Neural crest cell (in vitro differentiated cells): ENCODE data around the gene CHST11. TPM values are rescaled to one million over a fixed set of nuclear protein-coding genes. Genes with fewer than 3 reads are reported as not detected.
"Not testable (repeated sequence)": the region's sequence is repeated elsewhere in the genome, so short reads cannot be mapped to it uniquely, and the experiment has no call there.

ENCODE experiments used
- DNase-seq: peaks from one replicate; pipeline ENCODE4 v3.0.0; 2021; ENCODE audit warnings: low read depth, mixed read lengths, low spot score
- H3K27ac Mint-ChIP-seq: one replicate; pipeline ENCODE4 v1.8.0; 2021; ENCODE audit warnings: mild to moderate bottlenecking, mixed read lengths; ENCODE audit not compliant: unreplicated experiment
- H3K27me3 Mint-ChIP-seq: 2 replicates; pipeline ENCODE4 v1.8.0; 2021; ENCODE audit warnings: low read depth, mild to moderate bottlenecking, mixed read lengths
- H3K36me3 Mint-ChIP-seq: 2 replicates; pipeline ENCODE4 v1.8.0; 2021; ENCODE audit warnings: low read depth, mild to moderate bottlenecking, mixed read lengths
- H3K4me1 Mint-ChIP-seq: 2 replicates; pipeline ENCODE4 v1.8.0; 2021; ENCODE audit warnings: mixed read lengths
- H3K4me3 Mint-ChIP-seq: one replicate; pipeline ENCODE4 v1.8.0; 2021; ENCODE audit warnings: mild to moderate bottlenecking, mixed read lengths
- H3K9me3 Mint-ChIP-seq: 2 replicates; pipeline ENCODE4 v1.8.0; 2021; ENCODE audit warnings: mixed read lengths
- CTCF ChIP-seq: fragments of 200-600 bp; sonication (generic); conservative IDR thresholded peaks from 2 replicates; pipeline ENCODE4 v1.5.0; 2021; ENCODE audit warnings: antibody characterized with exemption, mild to moderate bottlenecking
- total RNA-seq: library from RNA; stranded (reverse); gene quantifications from 2 replicates; pipeline ENCODE4 v1.2.1, GENCODE V29; 2021

CHST11 gene
- total RNA-seq, 1 donor from 2014 or later, result 10.0 TPM

GRCh38 chr12:104605685-104606084 lies 148.9 kb downstream of the CHST11 start:
- DNase-seq, result no peak
- H3K4me3 Mint-ChIP-seq, result peak overlapping the region; percentile 48
- H3K27me3 Mint-ChIP-seq, result no peaks in the 10 kb centered on the region
- no peak for TF ChIP-seq CTCF
- no peaks in the 10 kb centered on the region for H3K36me3 Mint-ChIP-seq
- H3K9me3 Mint-ChIP-seq, result no peaks in the 10 kb centered on the region
- peaks cover 71% of the 10 kb centered on the region for H3K4me1 Mint-ChIP-seq
- H3K27ac Mint-ChIP-seq, result peak overlapping the region; percentile 85

DNA sequence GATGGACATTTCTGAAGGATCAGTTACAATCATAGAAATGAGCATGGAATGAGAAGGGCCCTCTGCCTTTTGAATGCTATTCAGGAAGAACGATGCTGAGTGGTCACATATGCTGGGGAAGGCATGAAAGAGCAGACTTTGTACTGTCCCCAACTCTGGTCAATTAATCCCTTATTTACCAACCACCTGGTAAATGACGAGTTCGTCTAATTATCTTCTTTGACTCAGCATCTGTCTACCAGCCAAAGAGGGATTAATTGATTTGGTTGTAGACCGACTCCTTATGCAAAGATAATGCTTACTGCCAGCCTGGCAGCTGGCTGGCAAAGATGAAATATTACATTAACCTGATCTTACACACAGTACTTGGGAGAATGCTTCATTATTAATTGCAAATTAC lies 152.2 kb downstream of the CHST11 start:
- Mint-ChIP-seq H3K36me3 (no peaks in the 10 kb centered on the region), H3K27me3 (no peaks in the 10 kb centered on the region), H3K27ac (no peak overlapping the region), H3K9me3 (no peaks in the 10 kb centered on the region), H3K4me1 (peaks cover 47% of the 10 kb centered on the region), H3K4me3 (no peak overlapping the region)
- DNase-seq, result no peak
- no peak for TF ChIP-seq CTCF

- DNase-seq, result no peak
- Mint-ChIP-seq H3K9me3 (no peaks in the 10 kb centered on the region), H3K4me3 (no peak overlapping the region), H3K36me3 (no peaks in the 10 kb centered on the region), H3K27me3 (no peaks in the 10 kb centered on the region), H3K4me1 (peaks cover 42% of the 10 kb centered on the region), H3K27ac (no peak overlapping the region)
- TF ChIP-seq CTCF, result no peak
Measured at GRCh38 chr12:104609445-104609844, 152.7 kb downstream of the CHST11 start.

DNA sequence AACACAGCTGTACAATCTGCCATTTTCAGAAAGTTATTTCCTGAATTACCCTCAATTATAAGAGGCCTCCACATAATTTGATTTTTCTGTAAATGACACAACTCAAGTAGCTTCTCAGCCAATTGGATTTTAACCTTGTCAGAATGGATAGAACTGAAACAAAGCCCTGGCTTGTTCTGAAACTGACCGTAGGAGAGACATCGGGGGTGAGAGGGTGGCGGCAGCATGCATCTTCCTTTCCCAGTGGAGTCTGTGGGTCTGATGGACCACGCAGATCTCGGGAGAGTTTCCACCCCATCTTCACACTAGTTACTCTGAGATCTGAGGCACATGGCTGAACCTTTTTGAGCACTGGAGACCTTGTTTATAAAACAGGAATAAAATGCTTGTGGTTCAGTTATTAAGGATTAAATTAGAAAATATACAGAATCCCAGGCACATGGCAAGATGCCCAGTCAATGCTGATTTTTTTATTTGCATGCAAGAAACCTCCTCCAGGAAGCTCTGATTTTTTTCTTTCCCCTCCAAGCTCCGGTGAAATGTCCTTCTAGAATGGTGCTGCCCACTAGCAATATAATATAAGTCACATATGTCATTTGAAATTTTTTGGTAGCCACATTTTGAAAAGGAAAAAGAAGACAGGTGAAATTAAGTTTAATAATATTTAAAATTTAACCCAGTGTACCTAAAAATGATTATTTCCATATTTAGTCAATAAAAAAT lies 153.9 kb downstream of the CHST11 start:
- no peaks in the 10 kb centered on the region for H3K27me3 Mint-ChIP-seq

DNA sequence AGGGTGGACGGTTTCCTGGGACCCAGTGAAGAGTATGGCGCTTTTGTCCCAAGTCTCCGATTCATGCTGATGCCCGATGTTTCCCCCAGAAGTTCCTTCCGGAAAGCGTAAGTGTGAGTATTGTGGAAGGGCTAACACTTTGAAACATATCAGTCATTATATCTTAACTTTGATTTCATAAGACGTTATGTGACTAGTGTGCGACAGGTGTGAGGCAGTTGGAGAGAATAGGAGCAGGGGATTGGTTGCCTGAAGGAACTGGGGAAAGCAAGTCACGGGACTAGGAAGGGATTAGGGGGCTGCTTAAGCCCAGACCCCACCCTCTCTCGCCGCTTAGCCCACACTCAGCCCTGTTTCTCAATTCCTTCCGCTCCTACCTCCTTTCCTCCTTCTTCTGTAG lies 154.9 kb downstream of the CHST11 start:
- no peaks in the 10 kb centered on the region for H3K27me3 Mint-ChIP-seq

More for the DNA sequence above, 153.9 kb downstream of the CHST11 start:
- no peak for DNase-seq
- Mint-ChIP-seq H3K27ac (no peak overlapping the region), H3K4me3 (no peak overlapping the region), H3K9me3 (no peaks in the 10 kb centered on the region), H3K36me3 (no peaks in the 10 kb centered on the region), H3K4me1 (peaks cover 35% of the 10 kb centered on the region)
- TF ChIP-seq CTCF, result no peak

DNA sequence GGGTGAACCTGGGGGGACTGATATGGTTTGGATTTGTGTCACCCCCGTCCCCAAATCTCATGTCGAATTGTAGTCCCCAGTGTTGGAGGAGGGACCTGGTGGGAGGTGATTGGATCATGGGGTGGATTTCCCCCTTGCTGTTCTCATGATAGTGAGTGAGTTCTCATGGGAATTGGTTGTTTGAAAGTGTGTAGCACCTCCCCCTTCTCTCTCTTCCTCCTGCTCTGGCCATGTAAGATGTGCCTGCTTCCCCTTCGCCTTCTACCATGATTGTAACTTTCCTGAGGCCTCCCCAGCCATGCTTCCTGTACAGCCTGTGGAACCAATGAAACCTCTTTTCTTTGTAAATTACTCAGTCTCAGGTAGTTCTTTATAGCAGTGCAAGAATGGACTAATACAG lies 156.6 kb downstream of the CHST11 start:
- H3K9me3 Mint-ChIP-seq, H3K36me3 Mint-ChIP-seq, H3K27ac Mint-ChIP-seq, H3K4me3 Mint-ChIP-seq, H3K27me3 Mint-ChIP-seq, DNase-seq: not testable (repeated sequence)
- H3K4me1 Mint-ChIP-seq, result peaks cover 25% of the 10 kb centered on the region

More for the DNA sequence above, 154.9 kb downstream of the CHST11 start:
- H3K4me1 Mint-ChIP-seq, result peaks cover 27% of the 10 kb centered on the region
- TF ChIP-seq CTCF, result no peak
- no peak overlapping the region for H3K4me3 Mint-ChIP-seq
- H3K9me3 Mint-ChIP-seq, result no peaks in the 10 kb centered on the region
- no peak for DNase-seq
- H3K27ac Mint-ChIP-seq, result peak overlapping the region; percentile 86
- H3K36me3 Mint-ChIP-seq, result no peaks in the 10 kb centered on the region
